Smooth muscle cell (in vitro differentiated cells): ENCODE data around the gene SPATA17. TPM values are rescaled to one million over a fixed set of nuclear protein-coding genes. Genes with fewer than 3 reads are reported as not detected.
A peak's percentile ranks its signal among the peaks of the same experiment; 100 is the strongest.

Experiments used
- DNase-seq: peaks from one replicate; lab custom pipeline; 2025; ENCODE audit not compliant: unreplicated experiment; lab: John Stamatoyannopoulos, UW
- H2AFZ ChIP-seq: fragments of 200-600 bp; sonication (generic); 2 replicates; pipeline ENCODE4 v1.6.0; 2016; ENCODE audit warnings: antibody characterized with exemption, low read depth, mild to moderate bottlenecking
- H3F3A ChIP-seq: fragments of 200-600 bp; sonication (generic); 2 replicates; pipeline ENCODE4 v1.6.0; 2017; ENCODE audit warnings: antibody characterized with exemption, low read depth
- H3K27ac ChIP-seq: fragments of 200-600 bp; sonication (generic); 2 replicates; pipeline ENCODE4 v1.5.1; 2016; ENCODE audit warnings: low read depth, mild to moderate bottlenecking
- H3K27me3 ChIP-seq: fragments of 200-600 bp; sonication (generic); 2 replicates; pipeline ENCODE4 v1.6.1; 2016; ENCODE audit warnings: low read depth, mild to moderate bottlenecking
- H3K36me3 ChIP-seq: fragments of 200-600 bp; sonication (generic); 2 replicates; pipeline ENCODE4 v1.5.1; 2016; ENCODE audit warnings: low read depth
- H3K4me1 ChIP-seq: fragments of 200-600 bp; sonication (generic); 2 replicates; pipeline ENCODE4 v1.5.1; 2016; ENCODE audit warnings: low read depth
- H3K4me2 ChIP-seq: fragments of 200-600 bp; sonication (generic); 2 replicates; pipeline ENCODE4 v1.6.0; 2016; ENCODE audit warnings: mild to moderate bottlenecking
- H3K4me3 ChIP-seq: fragments of 200-600 bp; sonication (generic); 2 replicates; pipeline ENCODE4 v1.5.1; 2016; ENCODE audit warnings: mild to moderate bottlenecking
- H3K79me2 ChIP-seq: fragments of 200-600 bp; sonication (generic); 2 replicates; pipeline ENCODE4 v1.6.0; 2016; ENCODE audit warnings: low read depth, mild to moderate bottlenecking
- H3K9ac ChIP-seq: fragments of 200-600 bp; sonication (generic); 2 replicates; pipeline ENCODE4 v1.6.0; 2016; ENCODE audit warnings: low read depth
- H3K9me3 ChIP-seq: fragments of 200-600 bp; sonication (generic); replicated peaks from 2 replicates; pipeline ENCODE4 v1.5.1; 2016; ENCODE audit warnings: low read depth
- H4K20me1 ChIP-seq: fragments of 200-600 bp; sonication (generic); 2 replicates; pipeline ENCODE4 v1.6.0; 2016; ENCODE audit warnings: low read depth
- CTCF ChIP-seq: fragments of 200-600 bp; sonication (generic); IDR thresholded peaks from 2 replicates; pipeline ENCODE4 v1.5.1; 2017; ENCODE audit warnings: borderline replicate concordance, mild to moderate bottlenecking, antibody characterized with exemption; ENCODE audit not compliant: insufficient read depth, poor library complexity, severe bottlenecking
- WGBS: methylation state at CpG from one replicate; pipeline ENCODE4 v1.1.7; 2016; ENCODE audit warnings: low lambda C conversion rate; 5-methylcytosine and 5-hydroxymethylcytosine counted together
- polyA plus RNA-seq: library from polyadenylated mRNA; unstranded; fragments of >200 nt; fragmentation: Nextera tagmentation; extraction: Ambion mirVana; gene quantifications from 2 replicates; pipeline ENCODE4 v1.2.1, GENCODE V29; 2016
- total RNA-seq: library from RNA; depleted of rRNA; stranded (reverse); fragments of >200 nt; gene quantifications from 2 replicates; pipeline ENCODE4 v1.2.3, GENCODE V29; 2014

SPATA17 gene
- total and polyA plus RNA-seq, 2 experiments from 2014 or later: 0.13 to 1.6 TPM

- TF ChIP-seq CTCF: no peak
- no peak overlapping the region for H3K27ac ChIP-seq
- H3K4me2 ChIP-seq: no peak overlapping the region
- no peaks in the 10 kb centered on the region for H3F3A ChIP-seq
- H3K4me1 ChIP-seq: no peaks in the 10 kb centered on the region
- peaks cover 3% of the 10 kb centered on the region for H3K27me3 ChIP-seq
- H3K79me2 ChIP-seq: no peaks in the 10 kb centered on the region
- no peak overlapping the region for H2AFZ ChIP-seq
- 78% methylated on average over 2 of the region's 2 CpGs for WGBS
- no peaks in the 10 kb centered on the region for H3K9me3 ChIP-seq
- no peak overlapping the region for H3K9ac ChIP-seq
- no peaks in the 10 kb centered on the region for H4K20me1 ChIP-seq
- no peak overlapping the region for H3K4me3 ChIP-seq
- no peak for DNase-seq
- no peaks in the 10 kb centered on the region for H3K36me3 ChIP-seq
These were observed 257.2 kb downstream of the SPATA17 start for GRCh38 chr1:217888328-217888727.

GRCh38 chr1:217889401-217889800 is 258.3 kb downstream of the SPATA17 start:
- H3K79me2 ChIP-seq: no peaks in the 10 kb centered on the region
- H4K20me1 ChIP-seq: no peaks in the 10 kb centered on the region
- no peaks in the 10 kb centered on the region for H3K36me3 ChIP-seq
- H2AFZ ChIP-seq: no peak overlapping the region
- DNase-seq: no peak
- no peak overlapping the region for H3K27ac ChIP-seq
- no peaks in the 10 kb centered on the region for H3K4me1 ChIP-seq
- TF ChIP-seq CTCF: peak; percentile 31
- H3K9me3 ChIP-seq: no peaks in the 10 kb centered on the region
- H3F3A ChIP-seq: no peaks in the 10 kb centered on the region
- WGBS: 56% methylated on average over 10 of the region's 10 CpGs
- H3K4me2 ChIP-seq: no peak overlapping the region
- peaks cover 3% of the 10 kb centered on the region for H3K27me3 ChIP-seq
- no peak overlapping the region for H3K9ac ChIP-seq
- no peak overlapping the region for H3K4me3 ChIP-seq

GRCh38 chr1:217891966-217892365 is 260.8 kb downstream of the SPATA17 start:
- Histone ChIP-seq H3K27me3 (peaks cover 3% of the 10 kb centered on the region), H3K4me2 (no peak overlapping the region), H3K9ac (no peak overlapping the region), H3K27ac (no peak overlapping the region), H4K20me1 (no peaks in the 10 kb centered on the region), H3K9me3 (no peaks in the 10 kb centered on the region), H2AFZ (no peak overlapping the region), H3K4me3 (no peak overlapping the region), H3K79me2 (no peaks in the 10 kb centered on the region), H3K36me3 (no peaks in the 10 kb centered on the region), H3K4me1 (no peaks in the 10 kb centered on the region), H3F3A (no peaks in the 10 kb centered on the region)
- DNase-seq: no peak
- TF ChIP-seq CTCF: no peak
- 82% methylated on average over 2 of the region's 2 CpGs for WGBS

- H3K9ac ChIP-seq: no peak overlapping the region
- 63% methylated on average over 3 of the region's 3 CpGs for WGBS
These were observed 261.6 kb downstream of the SPATA17 start for GRCh38 chr1:217892750-217893149.

More at GRCh38 chr1:217892750-217893149, 261.6 kb downstream of the SPATA17 start:
- H3K79me2 ChIP-seq: no peaks in the 10 kb centered on the region
- H3K4me2 ChIP-seq: no peak overlapping the region
- no peaks in the 10 kb centered on the region for H3K9me3 ChIP-seq
- no peaks in the 10 kb centered on the region for H3F3A ChIP-seq
- no peaks in the 10 kb centered on the region for H3K36me3 ChIP-seq
- H2AFZ ChIP-seq: no peak overlapping the region
- no peak for TF ChIP-seq CTCF
- H4K20me1 ChIP-seq: no peaks in the 10 kb centered on the region
- no peak for DNase-seq
- peaks cover 3% of the 10 kb centered on the region for H3K27me3 ChIP-seq
- H3K27ac ChIP-seq: no peak overlapping the region
- H3K4me3 ChIP-seq: no peak overlapping the region
- no peaks in the 10 kb centered on the region for H3K4me1 ChIP-seq
